GM18867 (cell line): ENCODE data around the gene REG3A.

Source experiments
- ATAC-seq: cut with Tn5 transposase; IDR thresholded peaks from one replicate; pipeline ENCODE4 v1.9.1; 2021; ENCODE audit warnings: mild to moderate bottlenecking, moderate library complexity; ENCODE audit not compliant: unreplicated experiment

The REG3A gene

GRCh38 chr2:79122676-79123075 lies 36.9 kb downstream of the REG3A start:
- no peak for ATAC-seq

- ATAC-seq = no peak
Measured at GRCh38 chr2:79120194-79120713, 39.3 kb downstream of the REG3A start, which contains the start of gene REG1A. TSS of gene REG1A (plus strand) at chr2:79120488. CDS start at chr2:79120862, 374 bp downstream.

GRCh38 chr2:79116997-79117928 lies 42.3 kb downstream of the REG3A start:
- ATAC-seq = no peak

GRCh38 chr2:79114797-79115494 lies 44.6 kb downstream of the REG3A start:
- ATAC-seq = no peak

GRCh38 chr2:79112269-79112668 lies 47.3 kb downstream of the REG3A start:
- ATAC-seq = no peak
